Fibroblast of the aortic adventitia (primary cell): ENCODE data around the gene FUZ. TPM values are rescaled to one million over a fixed set of nuclear protein-coding genes. Genes with fewer than 3 reads are reported as not detected.

ENCODE experiments used
- DNase-seq: peaks from one replicate; pipeline ENCODE4 v3.0.0-alpha.2; 2010; ENCODE audit warnings: low read depth
- H3K4me3 ChIP-seq: 2 replicates; pipeline ENCODE4 v1.5.1; 2011; ENCODE audit warnings: low read depth, mild to moderate bottlenecking, control low read depth, low read length, moderate library complexity
- total RNA-seq: library from RNA; depleted of rRNA; stranded (reverse); fragments of >200 nt; gene quantifications from 2 replicates; pipeline ENCODE4 v1.2.3, GENCODE V29; 2012; ENCODE audit warnings: low replicate concordance
- TF ChIP-seq, protein P1 (sequence below): IDR thresholded peaks from 2 replicates; pipeline ENCODE4 v1.5.1; 2011; ENCODE audit warnings: mild to moderate bottlenecking, low read length, control low read depth, inconsistent platforms; ENCODE audit not compliant: insufficient read depth

The FUZ gene
- total RNA-seq, 1 donor, result 23.5 TPM

DNA sequence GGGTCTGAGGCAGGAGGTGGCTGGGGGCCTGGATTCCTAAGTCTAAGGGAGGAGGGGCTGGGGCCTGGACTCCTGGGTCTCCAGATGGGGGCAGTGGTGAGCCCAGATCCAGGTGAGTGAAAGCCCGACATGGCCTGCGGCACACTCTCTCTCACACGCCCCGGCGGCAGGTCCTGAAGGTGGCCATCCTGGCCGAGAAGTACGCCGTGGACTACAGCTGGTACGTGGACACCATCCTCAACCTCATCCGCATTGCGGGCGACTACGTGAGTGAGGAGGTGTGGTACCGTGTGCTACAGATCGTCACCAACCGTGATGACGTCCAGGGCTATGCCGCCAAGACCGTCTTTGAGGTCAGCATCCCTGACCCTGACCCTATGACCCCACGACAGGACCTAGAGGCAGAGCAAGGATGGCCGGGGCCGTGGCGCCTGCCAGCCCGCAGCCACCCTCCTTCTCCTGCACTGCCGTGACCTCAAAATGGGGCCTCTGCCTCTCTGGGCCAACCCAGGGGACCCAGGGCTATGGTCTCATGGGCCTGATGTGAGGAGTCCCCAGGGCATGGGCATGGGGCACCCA is 13.2 kb downstream of the FUZ start:
- no peak overlapping the region for H3K4me3 ChIP-seq
- TF ChIP-seq, protein P1, sequence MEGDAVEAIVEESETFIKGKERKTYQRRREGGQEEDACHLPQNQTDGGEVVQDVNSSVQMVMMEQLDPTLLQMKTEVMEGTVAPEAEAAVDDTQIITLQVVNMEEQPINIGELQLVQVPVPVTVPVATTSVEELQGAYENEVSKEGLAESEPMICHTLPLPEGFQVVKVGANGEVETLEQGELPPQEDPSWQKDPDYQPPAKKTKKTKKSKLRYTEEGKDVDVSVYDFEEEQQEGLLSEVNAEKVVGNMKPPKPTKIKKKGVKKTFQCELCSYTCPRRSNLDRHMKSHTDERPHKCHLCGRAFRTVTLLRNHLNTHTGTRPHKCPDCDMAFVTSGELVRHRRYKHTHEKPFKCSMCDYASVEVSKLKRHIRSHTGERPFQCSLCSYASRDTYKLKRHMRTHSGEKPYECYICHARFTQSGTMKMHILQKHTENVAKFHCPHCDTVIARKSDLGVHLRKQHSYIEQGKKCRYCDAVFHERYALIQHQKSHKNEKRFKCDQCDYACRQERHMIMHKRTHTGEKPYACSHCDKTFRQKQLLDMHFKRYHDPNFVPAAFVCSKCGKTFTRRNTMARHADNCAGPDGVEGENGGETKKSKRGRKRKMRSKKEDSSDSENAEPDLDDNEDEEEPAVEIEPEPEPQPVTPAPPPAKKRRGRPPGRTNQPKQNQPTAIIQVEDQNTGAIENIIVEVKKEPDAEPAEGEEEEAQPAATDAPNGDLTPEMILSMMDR, result peak; percentile 13
- no peak for DNase-seq

DNA sequence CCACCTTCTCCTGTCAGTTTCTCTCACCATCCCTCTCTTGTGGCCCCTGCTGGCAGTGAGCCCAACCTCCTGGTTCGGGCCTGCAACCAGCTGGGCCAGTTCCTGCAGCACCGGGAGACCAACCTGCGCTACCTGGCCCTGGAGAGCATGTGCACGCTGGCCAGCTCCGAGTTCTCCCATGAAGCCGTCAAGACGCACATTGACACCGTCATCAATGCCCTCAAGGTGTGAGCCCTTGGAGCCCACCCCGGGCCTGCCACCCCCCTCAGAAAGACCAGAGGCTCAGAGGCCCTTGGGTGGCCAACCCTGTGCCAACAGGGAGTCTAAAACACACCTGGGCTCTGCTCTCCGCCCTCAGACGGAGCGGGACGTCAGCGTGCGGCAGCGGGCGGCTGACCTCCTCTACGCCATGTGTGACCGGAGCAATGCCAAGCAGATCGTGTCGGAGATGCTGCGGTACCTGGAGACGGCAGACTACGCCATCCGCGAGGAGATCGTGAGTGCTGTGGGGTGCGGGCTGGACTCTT is 13.8 kb downstream of the FUZ start:
- no peak overlapping the region for H3K4me3 ChIP-seq
- no peak for DNase-seq
- TF ChIP-seq, protein P1, result no peak

DNA sequence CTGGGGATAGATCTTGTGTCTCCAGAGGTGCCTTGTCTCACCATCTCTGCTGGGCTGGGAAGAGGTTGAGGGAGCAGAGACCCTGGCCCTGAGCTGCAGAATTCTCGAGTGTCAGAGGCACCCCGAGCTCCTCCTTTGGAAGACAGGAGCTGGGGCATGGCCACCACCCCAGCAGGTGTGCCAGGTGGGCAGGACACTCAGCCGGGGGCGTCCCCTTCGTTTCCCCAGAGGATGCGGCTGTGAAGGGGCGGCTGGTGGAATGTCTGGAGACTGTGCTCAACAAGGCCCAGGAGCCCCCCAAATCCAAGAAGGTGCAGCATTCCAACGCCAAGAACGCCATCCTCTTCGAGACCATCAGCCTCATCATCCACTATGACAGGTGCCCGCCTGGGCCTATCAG is 14.5 kb downstream of the FUZ start:
- no peak for DNase-seq
- TF ChIP-seq, protein P1, result no peak
- no peak overlapping the region for H3K4me3 ChIP-seq

DNA sequence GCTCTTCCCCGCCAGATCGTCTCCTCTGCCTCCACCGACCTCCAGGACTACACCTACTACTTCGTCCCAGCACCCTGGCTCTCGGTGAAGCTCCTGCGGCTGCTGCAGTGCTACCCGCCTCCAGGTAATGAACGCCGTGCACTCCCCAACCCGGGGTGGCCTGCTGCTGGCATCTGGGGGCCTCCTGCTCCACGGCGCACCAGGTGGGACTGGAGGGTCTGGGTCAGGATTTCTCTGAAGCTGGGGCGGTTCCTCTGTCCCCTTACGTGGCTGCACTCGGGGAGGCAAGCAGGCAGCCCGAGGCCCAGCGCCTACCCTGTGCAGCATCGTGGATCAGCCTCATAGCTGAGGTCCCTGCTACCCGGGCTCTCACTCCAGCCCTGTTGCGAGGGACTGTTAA is 17.5 kb downstream of the FUZ start:
- H3K4me3 ChIP-seq, result no peak overlapping the region
- DNase-seq, result no peak
- TF ChIP-seq, protein P1, result no peak

DNA sequence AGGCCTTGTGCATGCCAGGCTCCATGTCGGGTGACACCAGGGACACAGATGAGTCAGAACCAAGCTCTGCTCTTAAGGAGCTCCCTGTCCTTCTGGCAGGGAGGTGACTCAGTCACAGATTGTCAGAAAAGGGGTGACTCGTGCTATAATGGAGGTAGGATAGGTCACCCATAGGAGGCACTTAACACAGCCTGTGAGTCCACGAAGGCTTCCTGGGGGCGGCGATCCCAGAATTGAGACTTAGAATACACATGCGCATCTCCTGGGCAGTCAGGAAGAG is 19.6 kb downstream of the FUZ start:
- TF ChIP-seq, protein P1, result no peak
- DNase-seq, result no peak
- no peak overlapping the region for H3K4me3 ChIP-seq

DNA sequence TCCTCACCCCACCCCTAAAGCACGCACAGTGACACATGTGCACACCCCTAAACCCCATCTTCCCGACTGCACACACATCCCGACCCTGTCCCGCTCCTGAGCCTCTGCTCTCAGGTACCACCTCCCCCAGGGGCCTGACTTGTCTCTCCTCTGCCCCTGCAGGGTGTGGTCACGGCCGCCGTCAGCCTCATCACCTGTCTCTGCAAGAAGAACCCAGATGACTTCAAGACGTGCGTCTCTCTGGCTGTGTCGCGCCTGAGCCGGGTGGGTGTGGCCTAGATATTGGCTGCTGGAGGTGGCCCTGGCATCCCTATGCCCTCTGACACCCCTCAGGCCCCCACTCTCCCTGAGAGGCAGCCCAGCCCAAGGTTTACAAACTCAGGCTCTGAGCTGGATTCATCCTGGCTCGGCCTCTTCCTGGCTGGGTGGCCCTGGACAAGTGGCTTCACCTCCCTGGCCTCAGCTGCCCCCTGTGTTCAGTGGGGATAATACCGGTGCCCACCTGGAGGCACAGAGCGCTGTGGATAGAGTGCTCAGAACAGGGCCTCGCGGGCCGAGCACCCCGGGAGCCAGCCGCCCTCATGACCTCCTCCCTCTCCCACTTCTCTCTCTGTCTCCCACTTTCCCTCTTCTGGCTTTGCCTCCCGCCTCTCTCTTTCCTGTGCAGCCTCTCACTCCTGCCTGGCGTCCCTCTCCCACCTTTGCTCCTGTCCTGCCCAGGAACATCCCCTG is 20.1 kb downstream of the FUZ start:
- no peak for DNase-seq
- no peak overlapping the region for H3K4me3 ChIP-seq
- TF ChIP-seq, protein P1, result no peak
